ENCODE data around the gene IL1RAP.

IL1RAP gene

GRCh38 chr3:190580417-190580816, 66.5 kb downstream of the IL1RAP start:
- no peak for DNase-seq

- DNase-seq, result no peak
These were observed 67.2 kb downstream of the IL1RAP start for GRCh38 chr3:190581041-190581541.

DNA sequence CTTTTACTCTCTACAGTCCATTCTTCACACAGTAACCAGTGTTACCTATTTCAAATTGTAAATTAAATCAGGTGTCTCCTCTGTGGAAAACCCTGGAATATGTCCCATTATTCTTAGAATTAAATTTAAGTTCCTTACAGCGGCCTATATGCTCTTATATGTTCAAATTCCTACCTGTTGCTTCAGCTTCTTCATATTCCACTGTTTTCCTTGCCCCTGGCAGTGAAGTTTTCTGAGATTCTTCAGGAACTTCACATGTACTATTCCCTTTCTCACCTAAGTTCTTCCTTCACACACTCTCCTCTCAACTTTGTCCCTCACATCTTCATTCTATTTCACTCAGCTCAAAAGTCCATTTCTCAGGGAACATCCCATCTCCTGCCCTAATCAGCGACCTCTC, 68.8 kb downstream of the IL1RAP start:
- no peak for DNase-seq

DNA sequence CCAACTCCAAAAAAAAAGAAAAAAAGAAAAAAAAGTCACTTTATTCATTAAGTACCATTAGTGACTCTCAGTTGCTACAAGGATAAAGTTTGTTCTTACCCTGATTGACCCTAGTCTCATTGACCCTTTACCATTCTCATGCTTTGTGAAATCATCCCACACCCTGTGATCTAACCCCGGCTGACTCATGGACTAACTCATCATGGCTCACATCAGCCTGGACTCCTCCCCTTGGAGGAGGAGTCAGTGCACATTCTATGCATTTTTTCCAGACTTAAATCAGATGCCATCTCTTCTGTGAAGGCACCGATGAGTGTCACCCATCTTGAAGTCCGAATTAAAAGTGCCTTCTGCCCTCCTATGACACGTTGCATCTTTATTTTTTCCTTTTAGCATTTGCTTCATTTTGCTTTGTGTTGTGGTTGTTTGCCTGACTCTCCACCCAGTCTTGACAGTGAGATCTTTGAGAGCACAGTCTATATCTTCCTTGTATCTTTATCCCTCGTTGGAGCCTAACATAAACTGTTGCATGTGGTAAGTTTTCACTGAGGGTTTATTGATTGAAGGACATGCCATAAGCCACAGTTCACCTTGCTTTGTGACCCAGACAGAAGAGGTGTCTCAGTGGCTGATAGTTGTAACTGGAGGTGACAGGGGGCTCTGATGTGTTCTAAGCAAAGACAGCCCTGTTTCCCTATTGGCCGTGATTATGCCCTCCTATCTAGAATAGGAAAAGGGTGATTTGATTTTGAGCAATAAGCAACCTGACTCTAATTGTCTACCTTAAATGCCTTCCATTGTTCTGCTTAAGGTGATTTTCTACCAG, 72.1 kb downstream of the IL1RAP start:
- DNase-seq, result no peak

GRCh38 chr3:190586631-190587011, 72.7 kb downstream of the IL1RAP start:
- no peak for DNase-seq

GRCh38 chr3:190588570-190588969, 74.7 kb downstream of the IL1RAP start:
- no peak for DNase-seq

DNA sequence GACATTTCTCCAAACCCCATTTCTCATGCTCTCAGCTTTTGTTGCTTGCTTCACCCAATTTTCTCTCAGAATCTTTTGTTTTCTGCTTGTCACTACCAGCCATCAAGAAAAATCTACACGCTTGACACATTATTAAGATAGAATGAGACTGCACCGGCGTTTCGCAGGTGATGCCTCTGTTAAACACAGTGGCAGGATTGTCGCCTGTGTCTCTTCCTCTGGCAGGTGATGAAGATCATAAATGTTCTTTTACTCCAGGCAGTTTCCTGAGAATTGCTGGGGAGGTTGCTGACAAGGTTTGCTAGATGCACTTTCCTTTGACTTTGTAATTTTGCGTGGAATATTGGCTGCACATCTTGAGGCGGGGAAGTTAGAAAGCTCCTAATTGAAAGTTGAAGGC, 75.4 kb downstream of the IL1RAP start:
- no peak for DNase-seq

GRCh38 chr3:190591080-190591479, 77.2 kb downstream of the IL1RAP start:
- DNase-seq, result no peak

- no peak for DNase-seq
These were observed 79.2 kb downstream of the IL1RAP start for GRCh38 chr3:190593075-190593474.

DNA sequence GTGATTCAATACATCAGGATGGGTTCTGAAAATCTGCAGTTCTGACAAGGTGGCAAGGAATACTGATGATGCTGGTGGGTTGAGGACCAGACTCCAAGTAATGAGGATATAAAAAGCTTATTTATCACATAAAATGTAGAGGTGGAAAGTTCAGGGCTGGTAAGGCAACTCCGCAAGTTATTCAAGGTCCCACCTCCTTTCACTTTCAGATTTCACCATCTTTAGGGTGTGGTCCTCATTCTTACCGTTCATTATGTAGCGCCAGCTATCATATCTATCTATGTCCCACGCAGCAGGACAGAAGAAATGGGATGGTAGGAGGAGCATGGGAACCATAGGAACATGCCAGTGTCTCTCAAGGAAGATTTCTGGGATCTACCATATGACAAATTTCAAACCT, 80.3 kb downstream of the IL1RAP start:
- no peak for DNase-seq

DNA sequence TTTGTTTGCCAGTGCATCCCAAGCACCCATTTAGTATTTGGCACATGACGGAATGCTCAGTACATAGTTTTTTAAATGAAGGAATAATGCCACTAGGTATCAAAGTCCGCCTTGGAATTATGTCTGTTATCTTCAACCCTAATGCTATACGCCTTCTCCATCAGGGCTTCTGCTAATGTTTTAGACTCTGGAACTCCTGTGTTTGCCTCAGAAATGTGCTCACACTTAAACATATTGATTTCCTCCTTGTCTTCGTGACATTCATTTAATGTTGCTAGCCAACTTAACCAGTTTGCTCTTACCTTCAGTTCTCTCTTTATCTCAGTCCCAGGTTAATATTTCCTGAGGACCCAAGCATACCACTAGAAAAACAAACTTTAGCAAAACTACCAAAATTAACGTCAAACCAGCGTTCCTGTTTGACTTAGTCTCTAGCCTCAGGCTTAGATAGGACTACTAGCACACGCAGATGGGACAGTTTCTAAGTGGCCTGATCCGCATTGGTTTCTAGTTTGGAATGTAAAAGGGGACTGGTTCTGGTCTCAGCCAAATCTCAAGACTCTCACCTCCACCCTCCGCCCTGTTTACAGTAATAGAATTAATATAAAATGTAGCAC, 81.4 kb downstream of the IL1RAP start:
- DNase-seq, result no peak

- DNase-seq, result no peak
These were observed 81.9 kb downstream of the IL1RAP start for GRCh38 chr3:190595807-190596206.

- DNase-seq, result no peak
These were observed 82.7 kb downstream of the IL1RAP start for GRCh38 chr3:190596349-190597285.

DNA sequence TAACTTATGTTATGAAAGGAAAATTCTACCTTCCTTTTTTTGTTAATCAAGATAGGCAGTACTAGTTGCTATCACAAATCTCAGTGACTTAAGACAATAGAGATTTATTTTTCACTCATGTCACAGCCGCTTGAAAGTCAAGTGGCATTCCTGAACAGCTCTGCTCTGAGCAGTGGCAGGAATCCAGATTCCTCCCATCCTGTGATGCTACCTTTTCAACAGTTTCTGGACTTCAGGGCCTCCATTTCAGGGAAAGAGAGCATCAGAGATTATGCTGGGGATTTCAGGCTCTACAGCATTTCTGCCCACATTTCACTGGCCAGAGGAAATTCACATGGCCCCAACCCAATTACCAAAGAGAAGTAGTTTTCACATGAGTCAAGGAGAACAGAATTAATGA, 83.4 kb downstream of the IL1RAP start:
- no peak for DNase-seq

GRCh38 chr3:190601622-190602021, 87.7 kb downstream of the IL1RAP start:
- DNase-seq, result no peak

- DNase-seq, result no peak
These were observed 91.5 kb downstream of the IL1RAP start for GRCh38 chr3:190605385-190605784.

DNA sequence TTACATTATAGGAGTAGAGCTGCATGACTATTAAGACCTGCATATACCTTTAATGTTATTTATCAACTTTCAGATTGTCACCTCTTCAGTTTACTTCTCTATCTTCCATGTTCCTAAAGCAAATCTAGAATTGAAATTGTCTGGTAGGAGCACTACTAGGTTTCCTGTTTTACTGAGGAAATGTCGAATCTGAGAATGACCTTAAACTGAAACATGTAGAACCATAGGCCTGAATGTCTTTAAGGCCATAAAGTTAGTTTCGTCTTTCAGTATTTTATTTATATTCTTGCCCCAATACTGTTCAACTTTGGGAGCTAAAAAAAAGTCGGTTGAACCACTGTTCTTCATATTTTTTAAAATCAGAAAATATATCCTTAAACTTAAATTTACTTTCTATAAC, 92.7 kb downstream of the IL1RAP start:
- DNase-seq, result no peak

DNA sequence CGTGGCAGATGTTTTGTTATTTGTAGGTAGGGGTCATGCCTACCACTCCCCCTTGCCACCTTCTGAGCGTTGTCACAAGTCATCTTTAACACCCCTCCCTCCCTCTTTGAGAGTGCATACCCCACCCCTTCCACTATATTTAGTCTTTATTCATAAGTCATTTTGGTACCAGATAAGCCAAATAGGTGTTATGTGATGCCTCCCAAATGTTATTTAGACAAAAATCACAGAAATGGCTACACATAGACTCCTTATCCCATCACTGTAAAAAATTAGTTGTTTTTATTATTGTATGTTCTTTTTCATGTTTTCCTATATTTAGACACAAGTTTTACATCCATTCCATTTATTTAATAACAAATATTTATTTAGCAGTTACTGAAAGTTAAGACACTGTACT, 93.1 kb downstream of the IL1RAP start:
- no peak for DNase-seq

- no peak for DNase-seq
These were observed 95.1 kb downstream of the IL1RAP start for GRCh38 chr3:190608850-190609589.

GRCh38 chr3:190614226-190615059, 100.6 kb downstream of the IL1RAP start:
- no peak for DNase-seq

DNA sequence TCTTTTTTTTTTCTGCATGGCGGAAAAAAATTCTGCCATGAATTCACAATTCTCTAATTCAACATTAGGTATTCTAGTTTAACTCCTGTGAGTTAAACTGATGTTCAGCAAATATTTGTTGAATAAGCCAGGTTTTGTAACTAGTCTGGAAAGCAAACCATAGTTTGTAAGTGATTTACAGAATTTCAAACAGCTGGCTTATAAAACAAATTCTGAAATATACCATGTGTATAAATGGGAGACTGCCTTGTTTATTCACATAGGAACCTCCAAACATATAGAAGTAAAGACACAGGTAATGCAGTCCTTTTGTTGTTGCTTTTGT, 101.1 kb downstream of the IL1RAP start:
- DNase-seq, result no peak

DNA sequence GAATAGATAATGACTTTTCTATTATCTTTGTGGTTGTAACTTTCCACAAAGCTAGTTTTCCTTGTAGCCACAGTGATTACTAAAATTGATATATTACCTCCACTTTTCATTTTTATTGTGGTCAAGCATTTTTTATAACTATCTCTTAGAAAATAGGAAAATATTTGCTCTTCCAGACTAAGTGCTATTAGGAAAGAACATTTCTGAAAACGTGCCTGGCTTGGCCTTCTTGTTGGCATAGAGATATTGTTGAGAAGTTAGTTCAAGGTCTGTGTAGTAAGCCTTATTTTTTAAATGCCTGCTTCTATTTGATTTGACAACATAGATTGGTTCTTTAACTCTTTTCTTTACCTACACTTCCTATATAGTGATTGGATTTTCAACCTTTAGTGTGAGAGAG, 101.7 kb downstream of the IL1RAP start:
- no peak for DNase-seq
